ENCODE measurements around the gene SGTB. TPM values are rescaled to one million over a fixed set of nuclear protein-coding genes. Genes with fewer than 3 reads are reported as not detected.

Gene SGTB
- total and polyA plus RNA-seq, 2 donors (not counting 1 experiment from before 2014, with no cell fraction given), result 18.7 to 32.4 TPM

DNA sequence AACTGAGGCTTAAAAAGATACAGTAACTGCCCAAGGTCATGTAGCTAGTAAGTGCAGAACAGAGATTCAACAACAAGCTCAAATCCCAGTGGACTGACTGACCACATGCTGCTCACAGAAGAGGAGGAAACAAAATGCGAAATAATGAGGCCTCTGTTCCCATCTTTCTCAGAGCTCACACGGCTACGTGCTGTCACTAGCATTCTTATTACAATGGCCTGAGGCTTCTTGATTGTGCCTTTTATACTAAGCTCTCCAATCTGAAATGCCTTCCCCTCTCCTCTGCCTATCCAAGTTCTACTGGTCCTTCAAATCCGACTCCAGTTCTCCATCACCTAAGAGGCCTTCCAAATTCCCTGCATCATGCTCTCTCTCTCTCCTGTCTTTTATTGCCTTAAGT, 26.0 kb downstream of the SGTB start:
- Histone ChIP-seq H3K4me2 (ENCODE audit: extremely low read depth, insufficient read depth, low read length) (no peak overlapping the region), H3K27me3 (ENCODE audit: control insufficient read depth, insufficient read depth, low read length) (no peaks in the 10 kb centered on the region), H3K9me3 (ENCODE audit: control insufficient read depth, insufficient read depth, low read depth, low read length) (no peaks in the 10 kb centered on the region), H3K4me3 (replicated peaks in 1 of 4; ENCODE audit: control extremely low read depth in 1 of 4, insufficient read depth in 1 of 4, low read depth in 3 of 4, low read length in 4 of 4) (no peak overlapping the region), H3K4me1 (ENCODE audit: control insufficient read depth, extremely low read depth, insufficient read depth, low read length) (no peaks in the 10 kb centered on the region), H3K36me3 (ENCODE audit: control insufficient read depth, insufficient read depth, low read length) (no peaks in the 10 kb centered on the region), H3K79me2 (ENCODE audit: control insufficient read depth, insufficient read depth, low read length) (no peaks in the 10 kb centered on the region), H3K27ac (ENCODE audit: insufficient read depth, low read length) (no peak overlapping the region), H3K9ac (ENCODE audit: insufficient read depth, low read length) (no peak overlapping the region), H4K20me1 (ENCODE audit: control insufficient read depth, extremely low read depth, insufficient read depth, low read length) (no peaks in the 10 kb centered on the region), H2AFZ (ENCODE audit: low read length) (no peak overlapping the region)
- no peak for DNase-seq (ENCODE audit: low read depth in 2 of 2)
- TF ChIP-seq, protein P1, sequence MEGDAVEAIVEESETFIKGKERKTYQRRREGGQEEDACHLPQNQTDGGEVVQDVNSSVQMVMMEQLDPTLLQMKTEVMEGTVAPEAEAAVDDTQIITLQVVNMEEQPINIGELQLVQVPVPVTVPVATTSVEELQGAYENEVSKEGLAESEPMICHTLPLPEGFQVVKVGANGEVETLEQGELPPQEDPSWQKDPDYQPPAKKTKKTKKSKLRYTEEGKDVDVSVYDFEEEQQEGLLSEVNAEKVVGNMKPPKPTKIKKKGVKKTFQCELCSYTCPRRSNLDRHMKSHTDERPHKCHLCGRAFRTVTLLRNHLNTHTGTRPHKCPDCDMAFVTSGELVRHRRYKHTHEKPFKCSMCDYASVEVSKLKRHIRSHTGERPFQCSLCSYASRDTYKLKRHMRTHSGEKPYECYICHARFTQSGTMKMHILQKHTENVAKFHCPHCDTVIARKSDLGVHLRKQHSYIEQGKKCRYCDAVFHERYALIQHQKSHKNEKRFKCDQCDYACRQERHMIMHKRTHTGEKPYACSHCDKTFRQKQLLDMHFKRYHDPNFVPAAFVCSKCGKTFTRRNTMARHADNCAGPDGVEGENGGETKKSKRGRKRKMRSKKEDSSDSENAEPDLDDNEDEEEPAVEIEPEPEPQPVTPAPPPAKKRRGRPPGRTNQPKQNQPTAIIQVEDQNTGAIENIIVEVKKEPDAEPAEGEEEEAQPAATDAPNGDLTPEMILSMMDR (conservative IDR thresholded peaks at IDR 0.05 in 1 of 2, IDR thresholded peaks at IDR 0.05 in 1 of 2; ENCODE audit: low read depth in 1 of 2, low read length in 2 of 2), result no peak
- TF ChIP-seq EZH2 (IDR thresholded peaks at IDR 0.05; ENCODE audit: low read length, missing control alignments), result no peak

DNA sequence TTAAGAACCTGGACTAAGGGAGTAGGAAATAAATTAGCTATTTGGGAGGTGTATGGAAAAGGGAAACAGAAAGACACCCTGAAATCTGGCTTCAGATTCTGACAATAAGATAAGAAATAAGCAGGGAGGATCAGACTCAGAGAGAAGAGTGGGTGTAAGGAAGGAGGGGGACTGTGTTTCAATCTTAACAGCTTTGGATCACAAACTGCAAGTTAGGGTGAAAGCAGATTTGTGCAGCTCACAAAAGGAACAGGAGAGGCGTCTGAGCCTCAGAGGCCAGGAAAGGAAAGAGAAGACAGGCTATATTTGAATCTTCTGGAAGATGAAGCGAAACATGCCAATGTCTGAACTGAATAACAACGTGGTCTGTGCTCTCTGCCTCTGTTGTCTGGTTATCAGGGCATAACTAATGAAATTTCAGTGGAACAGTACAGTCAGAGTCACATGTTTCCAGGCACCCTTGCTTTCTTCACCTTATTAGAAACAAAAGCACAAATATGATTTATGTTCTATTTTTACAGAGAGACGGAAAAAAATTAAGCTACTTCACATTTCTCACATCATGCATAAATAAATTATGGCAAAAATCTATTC, 26.6 kb downstream of the SGTB start:
- TF ChIP-seq, protein P1 (conservative IDR thresholded peaks at IDR 0.05 in 1 of 2, IDR thresholded peaks at IDR 0.05 in 1 of 2; ENCODE audit: low read depth in 1 of 2, low read length in 2 of 2), result no peak
- TF ChIP-seq EZH2 (IDR thresholded peaks at IDR 0.05; ENCODE audit: low read length, missing control alignments), result no peak

DNA sequence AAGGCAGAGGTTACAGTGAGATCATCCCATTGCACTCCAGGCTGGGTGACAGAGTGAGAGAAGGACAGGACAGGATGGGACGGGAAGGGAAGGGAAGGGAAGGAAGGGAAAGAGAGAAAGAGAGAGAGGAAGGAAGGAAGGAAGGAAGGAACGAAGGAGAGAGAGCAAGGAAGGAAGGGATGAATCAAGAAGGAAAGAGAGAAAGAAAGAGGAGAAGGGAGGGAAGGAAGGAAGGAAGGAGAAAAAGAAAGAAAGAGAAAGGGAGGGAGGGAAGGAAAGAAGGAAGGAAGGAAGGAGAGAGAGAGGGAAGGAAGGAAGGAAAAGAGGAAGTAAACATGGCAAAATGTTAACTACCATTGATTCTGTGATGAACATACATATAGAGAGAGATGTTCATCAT, 28.8 kb downstream of the SGTB start:
- Histone ChIP-seq H3K4me2 (ENCODE audit: extremely low read depth, insufficient read depth, low read length) (no peak overlapping the region), H3K9ac (ENCODE audit: insufficient read depth, low read length) (no peak overlapping the region), H3K27me3 (ENCODE audit: control insufficient read depth, insufficient read depth, low read length) (no peaks in the 10 kb centered on the region), H3K27ac (ENCODE audit: insufficient read depth, low read length) (no peak overlapping the region), H3K9me3 (ENCODE audit: control insufficient read depth, insufficient read depth, low read depth, low read length) (no peaks in the 10 kb centered on the region), H3K4me3 (replicated peaks in 1 of 4; ENCODE audit: control extremely low read depth in 1 of 4, insufficient read depth in 1 of 4, low read depth in 3 of 4, low read length in 4 of 4) (no peak overlapping the region), H4K20me1 (ENCODE audit: control insufficient read depth, extremely low read depth, insufficient read depth, low read length) (no peaks in the 10 kb centered on the region), H3K36me3 (ENCODE audit: control insufficient read depth, insufficient read depth, low read length) (no peaks in the 10 kb centered on the region), H3K4me1 (ENCODE audit: control insufficient read depth, extremely low read depth, insufficient read depth, low read length) (no peaks in the 10 kb centered on the region), H2AFZ (ENCODE audit: low read length) (no peak overlapping the region), H3K79me2 (ENCODE audit: control insufficient read depth, insufficient read depth, low read length) (no peaks in the 10 kb centered on the region)
- no peak for TF ChIP-seq EZH2 (IDR thresholded peaks at IDR 0.05; ENCODE audit: low read length, missing control alignments)
- TF ChIP-seq, protein P1 (conservative IDR thresholded peaks at IDR 0.05 in 1 of 2, IDR thresholded peaks at IDR 0.05 in 1 of 2; ENCODE audit: low read depth in 1 of 2, low read length in 2 of 2), result no peak
- DNase-seq (ENCODE audit: low read depth in 2 of 2), result no peak

More for the DNA sequence above, 26.6 kb downstream of the SGTB start:
- no peaks in the 10 kb centered on the region for H3K27me3 ChIP-seq (ENCODE audit: control insufficient read depth, insufficient read depth, low read length)
- DNase-seq (ENCODE audit: low read depth in 2 of 2), result peak in 1 of 2 donors; percentile 1
- no peaks in the 10 kb centered on the region for H3K9me3 ChIP-seq (ENCODE audit: control insufficient read depth, insufficient read depth, low read depth, low read length)
- H3K27ac ChIP-seq (ENCODE audit: insufficient read depth, low read length), result no peak overlapping the region
- no peaks in the 10 kb centered on the region for H3K79me2 ChIP-seq (ENCODE audit: control insufficient read depth, insufficient read depth, low read length)
- H3K4me1 ChIP-seq (ENCODE audit: control insufficient read depth, extremely low read depth, insufficient read depth, low read length), result no peaks in the 10 kb centered on the region
- H3K9ac ChIP-seq (ENCODE audit: insufficient read depth, low read length), result no peak overlapping the region
- no peaks in the 10 kb centered on the region for H4K20me1 ChIP-seq (ENCODE audit: control insufficient read depth, extremely low read depth, insufficient read depth, low read length)
- H3K4me3 ChIP-seq (replicated peaks in 1 of 4; ENCODE audit: control extremely low read depth in 1 of 4, insufficient read depth in 1 of 4, low read depth in 3 of 4, low read length in 4 of 4), result no peak overlapping the region
- no peak overlapping the region for H2AFZ ChIP-seq (ENCODE audit: low read length)
- H3K36me3 ChIP-seq (ENCODE audit: control insufficient read depth, insufficient read depth, low read length), result no peaks in the 10 kb centered on the region
- H3K4me2 ChIP-seq (ENCODE audit: extremely low read depth, insufficient read depth, low read length), result no peak overlapping the region

All from fibroblast of lung (primary cell).